IMR-90 (cell line): Measurements from ENCODE around the gene SOCS2. TPM values are rescaled to one million over a fixed set of nuclear protein-coding genes. Genes with fewer than 3 reads are reported as not detected.

ENCODE experiments used
- ATAC-seq: fragments of 200-7000 bp; cut with Tn5 transposase; 2 replicates; pipeline ENCODE4 v1.9.1; 2020; ENCODE audit warnings: low read depth, mild to moderate bottlenecking, moderate library complexity
- BruUV-seq: library from RNA; stranded (reverse); fragments of 400-500 nt; replicated peaks from 2 replicates; lab custom pipeline; 2021; lab: Mats Ljungman, UMichigan
- CTCF ChIA-PET: fragments of 300-600 bp; formaldehyde crosslinking; extraction: SDS; loops from one replicate; lab custom pipeline; 2021; ENCODE audit warnings: antibody characterized with exemption; lab: Yijun Ruan, JAX
- POLR2A ChIA-PET: fragments of 300-600 bp; sonication (Branson Sonifier 250); formaldehyde crosslinking; loops from one replicate; lab custom pipeline; 2022; ENCODE audit warnings: antibody characterized with exemption; ENCODE audit not compliant: unreplicated experiment; lab: Charles Lee
- DNase-seq: peaks from one replicate; pipeline ENCODE4 v3.0.0; 2013
- H2AFZ ChIP-seq: replicated peaks from 2 replicates; pipeline ENCODE3; 2013; ENCODE audit warnings: low read length, mild to moderate bottlenecking; ENCODE audit not compliant: poor library complexity
- H2AK5ac ChIP-seq: 2 replicates; pipeline ENCODE4 v1.6.1; 2013; ENCODE audit warnings: low read depth, low read length, inconsistent platforms
- H2AK9ac ChIP-seq: replicated peaks from 2 replicates; pipeline ENCODE3; 2013; ENCODE audit warnings: mild to moderate bottlenecking, low read depth, low read length, moderate library complexity; ENCODE audit not compliant: poor library complexity
- H2BK120ac ChIP-seq: 2 replicates; pipeline ENCODE4 v1.6.1; 2013; ENCODE audit warnings: low read depth, low read length, inconsistent platforms
- H2BK15ac ChIP-seq: 3 replicates; pipeline ENCODE4 v1.6.1; 2013; ENCODE audit warnings: low read depth, low read length, inconsistent platforms
- H2BK20ac ChIP-seq: 2 replicates; pipeline ENCODE4 v1.6.1; 2013; ENCODE audit warnings: low read depth, mild to moderate bottlenecking, inconsistent platforms, low read length, moderate library complexity
- H2BK5ac ChIP-seq: 2 replicates; pipeline ENCODE4 v1.6.1; 2013; ENCODE audit warnings: mild to moderate bottlenecking, low read depth, low read length, inconsistent platforms; ENCODE audit not compliant: poor library complexity, severe bottlenecking
- H3K14ac ChIP-seq: replicated peaks from 2 replicates; pipeline ENCODE4 v1.6.1; 2013; ENCODE audit warnings: low read depth, low read length, inconsistent platforms
- H3K18ac ChIP-seq: 2 replicates; pipeline ENCODE4 v1.6.1; 2013; ENCODE audit warnings: low read depth, low read length, control low read depth
- H3K23ac ChIP-seq: 2 replicates; pipeline ENCODE4 v1.6.1; 2013; ENCODE audit warnings: low read depth, low read length, inconsistent platforms
- H3K27ac ChIP-seq: 2 replicates; pipeline ENCODE4 v1.5.1; 2013; ENCODE audit warnings: mild to moderate bottlenecking, control low read depth, low read length; ENCODE audit not compliant: insufficient read depth
- H3K27me3 ChIP-seq: 2 replicates; pipeline ENCODE4 v1.6.1; 2013; ENCODE audit warnings: low read length; ENCODE audit not compliant: control insufficient read depth, insufficient read depth
- H3K36me3 ChIP-seq: 2 replicates; pipeline ENCODE4 v1.6.1; 2013; ENCODE audit warnings: low read length, mixed read lengths; ENCODE audit not compliant: control insufficient read depth, insufficient read depth
- H3K4ac ChIP-seq: 2 replicates; pipeline ENCODE4 v1.6.1; 2013; ENCODE audit warnings: low read depth, low read length, inconsistent platforms
- H3K4me1 ChIP-seq: 2 replicates; pipeline ENCODE4 v1.6.1; 2013; ENCODE audit warnings: low read length, mixed read lengths; ENCODE audit not compliant: control insufficient read depth, insufficient read depth
- H3K4me2 ChIP-seq: 2 replicates; pipeline ENCODE4 v1.6.1; 2013; ENCODE audit warnings: low read depth, mild to moderate bottlenecking, control low read depth, low read length, moderate library complexity
- H3K4me3 ChIP-seq: 2 replicates; pipeline ENCODE4 v1.5.1; 2013; ENCODE audit warnings: low read depth, mild to moderate bottlenecking, control low read depth, low read length, moderate library complexity; ENCODE audit not compliant: insufficient read depth
- H3K56ac ChIP-seq: 2 replicates; pipeline ENCODE4 v1.6.1; 2013; ENCODE audit warnings: low read length, inconsistent platforms; ENCODE audit not compliant: insufficient read depth; ENCODE audit errors: extremely low read depth
- H3K79me1 ChIP-seq, 2 experiments: 2 replicates each; pipeline ENCODE4 v1.6.1; 2013; ENCODE audit warnings: low read length in 2 of 2, inconsistent platforms in 1 of 2, low read depth in 1 of 2
- H3K9ac ChIP-seq: 2 replicates; pipeline ENCODE4 v1.6.1; 2013; ENCODE audit warnings: low read depth, low read length, control low read depth
- H3K9me1 ChIP-seq: 2 replicates; pipeline ENCODE4 v1.6.1; 2013; ENCODE audit warnings: low read length, inconsistent platforms; ENCODE audit not compliant: insufficient read depth
- H3K9me3 ChIP-seq: 2 replicates; pipeline ENCODE4 v1.6.1; 2013; ENCODE audit warnings: low read length; ENCODE audit not compliant: control insufficient read depth, insufficient read depth
- H4K20me1 ChIP-seq: 2 replicates; pipeline ENCODE4 v1.6.1; 2013; ENCODE audit warnings: low read length, inconsistent platforms; ENCODE audit not compliant: insufficient read depth
- H4K5ac ChIP-seq: 2 replicates; pipeline ENCODE4 v1.6.1; 2013; ENCODE audit warnings: mild to moderate bottlenecking, low read depth, low read length, control low read depth
- H4K8ac ChIP-seq, 2 experiments: 2 replicates each; pipeline ENCODE4 v1.6.1; 2013; ENCODE audit warnings: low read depth in 2 of 2, low read length in 2 of 2, control low read depth in 1 of 2, inconsistent platforms in 1 of 2
- H4K91ac ChIP-seq: 2 replicates; pipeline ENCODE4 v1.6.1; 2013; ENCODE audit warnings: low read depth, low read length, inconsistent platforms; ENCODE audit not compliant: insufficient read depth
- CEBPB ChIP-seq: IDR thresholded peaks from 2 replicates; pipeline ENCODE4 v1.6.1; 2012; ENCODE audit warnings: low read depth, low read length, improper control_type of control experiment
- CTCF ChIP-seq: conservative IDR thresholded peaks from 2 replicates; pipeline ENCODE4 v1.5.1; 2012; ENCODE audit warnings: mild to moderate bottlenecking, low read depth, low read length, improper control_type of control experiment
- MAZ ChIP-seq: IDR thresholded peaks from 2 replicates; pipeline ENCODE4 v1.6.1; 2012; ENCODE audit warnings: low read depth, mild to moderate bottlenecking, low read length, improper control_type of control experiment, moderate library complexity, borderline replicate concordance
- POLR2A ChIP-seq: IDR thresholded peaks from 2 replicates; pipeline ENCODE4 v1.6.1; 2012; ENCODE audit warnings: mild to moderate bottlenecking, low read depth, low read length
- RFX5 ChIP-seq: IDR thresholded peaks from 2 replicates; pipeline ENCODE4 v1.8.0; 2012; ENCODE audit warnings: low read depth, mild to moderate bottlenecking, low read length, moderate library complexity
- WGBS, 2 experiments: methylation state at CpG; one replicate each; pipeline versions ENCODE4 v1.1.5 to v1.1.7; 2013; ENCODE audit warnings: missing lambda C conversion rate in 2 of 2; ENCODE audit not compliant: insufficient read length in 1 of 2; ENCODE audit errors: extremely low coverage in 2 of 2; 5-methylcytosine and 5-hydroxymethylcytosine counted together
- dilution Hi-C: fragments of 300-500 bp; cut with HindIII; formaldehyde crosslinking; loops from one replicate; pipeline ENCODE4 v1.14.3; 2018; ENCODE audit warnings: low sequenced_read_pairs; ENCODE audit not compliant: unreplicated experiment
- in situ Hi-C: fragments of 300-500 bp; cut with MboI; formaldehyde crosslinking; loops from 3 replicates; pipeline ENCODE4 v1.14.3; 2019; ENCODE audit warnings: low sequenced_read_pairs, inconsistent platforms, mixed read lengths
- intact Hi-C: fragments of 100-400 bp; cut with micrococcal nuclease; formaldehyde crosslinking; loops from 2 replicates; pipeline ENCODE4 v1.10.0; 2022
- polyA plus RNA-seq, 3 experiments: library from polyadenylated mRNA; depleted of rRNA; stranded (reverse); fragments of >200 nt; gene quantifications; 2 replicates each; pipeline ENCODE4 v1.2.3, GENCODE V29; 2012; ENCODE audit warnings: low replicate concordance in 1 of 3
- total RNA-seq: library from RNA; depleted of rRNA; stranded (reverse); fragments of >200 nt; gene quantifications from 2 replicates; pipeline ENCODE4 v1.2.3, GENCODE V29; 2012

SOCS2 gene
- total and polyA plus RNA-seq, 2 of the 4 experiments (the other 2 are of a cell fraction) = 12.0 to 12.4 TPM

GRCh38 chr12:93570552-93571364 is 1.7 kb upstream of the SOCS2 start (continued):
- no peak for TF ChIP-seq CEBPB
- TF ChIP-seq POLR2A = peak; percentile 40; the same call in 1 of the 2 replicates

- no peak overlapping the region for H3K56ac ChIP-seq
- peaks cover 4% of the 10 kb centered on the region; the same call in 1 of the 2 replicates for H4K20me1 ChIP-seq
- peak overlapping the region; percentile 71; the same call in 1 of the 2 replicates for H3K14ac ChIP-seq
- no peaks in the 10 kb centered on the region for H3K27me3 ChIP-seq
- peak overlapping the region; percentile 75 for H3K9ac ChIP-seq
- no peaks in the 10 kb centered on the region for H3K9me3 ChIP-seq
- peaks cover 13 to 41% of the 10 kb centered on the region in 2 experiments; a peak in 3 of 4 replicates for H3K79me1 ChIP-seq
- in situ Hi-C loops = loop anchor here (10.0 kb wide), 1 partner anchor 413 kb away; no protein-coding TSS in a partner anchor
- peak; percentile 55 for DNase-seq
- peak; percentile 30 for ATAC-seq
- peak overlapping the region; percentile 9; the same call in 1 of the 2 replicates for H4K91ac ChIP-seq
- peak overlapping the region; percentile 61 for H2BK5ac ChIP-seq
- H3K27ac ChIP-seq = peak overlapping the region; percentile 59
- peak overlapping the region; percentile 4; the same call in 1 of the 2 replicates for H2BK120ac ChIP-seq
- H4K5ac ChIP-seq = no peak overlapping the region
- no peak overlapping the region for H2AK9ac ChIP-seq
- TF ChIP-seq MAZ = 0 out of 2 replicates have a peak, but pooled peaks have one; percentile 30
- peak; percentile 24 for TF ChIP-seq CTCF
- no peak for TF ChIP-seq RFX5
- H3K4ac ChIP-seq = peak overlapping the region; percentile 28; the same call in 1 of the 2 replicates
- no peak overlapping the region for H2BK15ac ChIP-seq
- no peak overlapping the region for H3K23ac ChIP-seq
- H3K4me3 ChIP-seq = peak overlapping the region; percentile 76
- ChIA-PET CTCF (interaction anchor here (3.4 kb wide), 1 partner anchor 529 kb away, joined by 41 read pairs; no protein-coding TSS in a partner anchor), POLR2A (interaction anchor here (0.6 kb wide), 1 partner anchor 138 kb away, joined by 4 read pairs; no protein-coding TSS in a partner anchor)
- H3K9me1 ChIP-seq = 0 out of 2 replicates have a peak, but pooled peaks cover 4% of the 10 kb centered on the region
- intact Hi-C loops = loop anchor here (5.0 to 10.0 kb wide), 2 partner anchors 106 to 323 kb away; partner anchors contain the start of gene CRADD
- dilution Hi-C loops = no loop called here
- no peaks in the 10 kb centered on the region for H3K4me1 ChIP-seq
- H3K36me3 ChIP-seq = no peaks in the 10 kb centered on the region; the same call in 1 of the 2 replicates
- H2BK20ac ChIP-seq = no peak overlapping the region
- H3K18ac ChIP-seq = no peak overlapping the region
- peak overlapping the region; percentile 88 for H2AFZ ChIP-seq
- H4K8ac ChIP-seq = peak overlapping the region in 1 of 2 experiments; percentile 0; a peak in 2 of 4 replicates
- H2AK5ac ChIP-seq = peak overlapping the region; percentile 36; the same call in 1 of the 2 replicates
- WGBS, 2 experiments = 0% methylated on average over 2 of the region's 47 CpGs; no CpG with 5 or more reads in 1 of the 2 experiments
- BruUV-seq = no TSS peak
- peak overlapping the region; percentile 3 for H3K4me2 ChIP-seq
Measured at GRCh38 chr12:93571365-93571924, 1.0 kb upstream of the SOCS2 start.
